NCI-H1694 treated with DMSO at 0.1 percent for 48 hours (cell line): ENCODE measurements around the gene B3GNT7.
"Not testable (repeated sequence)": the region's sequence is repeated elsewhere in the genome, so short reads cannot be mapped to it uniquely, and the experiment has no call there.

ENCODE experiments used
- DNase-seq: peaks from one replicate; lab custom pipeline; 2025; lab: John Stamatoyannopoulos, UW

Gene B3GNT7, protein sequence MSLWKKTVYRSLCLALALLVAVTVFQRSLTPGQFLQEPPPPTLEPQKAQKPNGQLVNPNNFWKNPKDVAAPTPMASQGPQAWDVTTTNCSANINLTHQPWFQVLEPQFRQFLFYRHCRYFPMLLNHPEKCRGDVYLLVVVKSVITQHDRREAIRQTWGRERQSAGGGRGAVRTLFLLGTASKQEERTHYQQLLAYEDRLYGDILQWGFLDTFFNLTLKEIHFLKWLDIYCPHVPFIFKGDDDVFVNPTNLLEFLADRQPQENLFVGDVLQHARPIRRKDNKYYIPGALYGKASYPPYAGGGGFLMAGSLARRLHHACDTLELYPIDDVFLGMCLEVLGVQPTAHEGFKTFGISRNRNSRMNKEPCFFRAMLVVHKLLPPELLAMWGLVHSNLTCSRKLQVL

DNA sequence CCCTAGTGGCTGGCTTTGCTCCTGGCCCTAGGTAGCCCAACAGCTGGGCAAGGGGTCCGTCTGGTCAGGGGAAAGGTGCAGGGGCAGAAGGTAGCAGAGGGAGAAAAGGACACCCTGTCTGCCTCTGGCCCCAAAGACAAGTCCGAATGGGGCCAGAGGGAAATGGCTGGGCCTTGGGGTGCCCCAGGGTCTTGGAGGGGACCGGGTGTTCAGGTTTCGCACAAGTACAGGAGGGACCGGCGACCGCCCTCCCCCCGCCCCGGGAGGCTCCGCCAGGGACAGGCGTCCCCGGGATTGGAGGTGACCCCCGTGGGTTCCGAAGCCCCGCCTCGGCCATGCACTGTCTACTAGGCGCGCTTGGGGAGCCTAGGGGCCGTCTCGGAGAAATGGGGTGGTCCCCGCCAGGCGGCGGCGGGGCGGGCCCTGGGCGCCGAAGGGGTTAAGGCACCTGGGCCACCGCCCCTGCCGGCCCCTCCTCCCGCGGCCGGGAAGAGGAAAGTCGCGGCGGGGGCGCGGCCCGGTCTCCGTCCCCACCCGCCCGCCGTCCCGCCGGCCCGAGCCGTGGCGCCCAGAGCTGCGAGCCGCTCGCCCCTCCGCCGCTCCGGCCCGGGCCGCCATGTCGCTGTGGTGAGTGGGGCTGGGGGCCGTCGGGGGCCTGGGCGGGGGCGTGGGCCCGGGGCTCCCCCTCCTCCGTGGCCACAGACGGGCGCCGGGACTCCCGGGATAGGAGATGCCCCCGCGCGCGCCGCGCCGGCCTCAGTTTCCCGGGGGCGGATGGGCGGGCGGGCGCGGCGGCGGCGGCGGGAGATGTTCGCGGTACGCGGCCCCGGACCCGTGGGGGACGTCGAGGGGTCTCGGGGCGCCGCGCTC lies at the start of gene B3GNT7:
Gene B3GNT7 (plus strand): TSS at position 523 of the 870 bp plus-strand sequence. CDS start 94 bp downstream, at position 617.
- no peak for DNase-seq

DNA sequence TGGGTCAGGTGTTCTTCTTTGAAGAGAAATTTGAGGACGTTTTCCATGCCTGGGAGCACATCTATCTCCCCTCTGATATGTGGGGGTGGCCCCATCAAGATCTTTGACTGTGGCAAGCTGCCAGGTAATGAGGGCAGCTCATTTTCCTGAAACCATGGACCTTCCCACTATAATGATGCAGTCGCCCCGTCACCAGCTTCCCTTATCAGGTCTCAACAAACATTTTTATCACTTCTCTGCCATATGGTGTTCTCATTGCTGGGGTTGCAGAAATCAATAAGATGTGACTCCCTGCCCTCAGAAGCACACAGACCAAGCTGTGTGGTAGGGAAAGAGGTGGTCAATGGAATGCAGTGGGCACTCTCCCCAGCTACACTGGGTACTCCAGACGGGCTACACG lies 48.4 kb upstream of the B3GNT7 start:
- no peak for DNase-seq

DNA sequence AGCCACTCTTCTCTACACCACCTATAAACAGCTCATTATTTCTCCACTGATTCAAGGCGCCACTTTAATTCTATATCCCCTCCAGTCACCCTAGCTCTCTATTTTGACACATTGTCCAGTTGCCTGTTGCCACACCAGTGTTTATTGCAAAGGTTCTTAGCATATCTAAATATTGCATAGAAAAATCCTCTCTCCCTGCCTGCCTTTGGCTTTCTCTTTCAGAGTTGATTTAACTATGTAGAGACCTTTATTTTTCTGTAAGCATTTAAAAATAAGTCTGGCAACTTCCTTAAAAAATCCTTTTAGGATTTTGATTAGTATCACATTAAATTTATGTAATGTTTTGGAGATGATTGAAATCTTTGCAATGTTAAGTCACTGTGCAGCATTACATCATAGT lies 47.9 kb upstream of the B3GNT7 start:
- DNase-seq = no peak

DNA sequence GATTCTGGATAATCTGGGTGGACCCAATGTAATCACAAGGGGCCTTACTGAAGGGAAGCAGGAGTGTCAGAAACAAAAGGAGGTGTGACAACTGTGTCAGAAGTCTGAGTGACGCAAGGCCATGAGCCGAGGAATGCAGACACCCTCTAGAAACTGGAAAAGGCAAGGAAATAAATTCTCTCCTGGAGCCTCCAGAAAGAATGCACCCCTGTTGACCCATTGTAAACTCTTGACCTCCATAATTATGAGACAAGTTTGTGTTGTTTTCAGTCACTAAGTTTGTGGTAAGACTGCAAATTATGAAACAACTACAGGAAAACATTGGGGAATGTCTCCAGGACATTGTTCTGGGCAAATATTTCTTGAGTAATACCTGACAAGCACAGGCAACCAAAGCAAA lies 47.3 kb upstream of the B3GNT7 start:
- DNase-seq = no peak

DNA sequence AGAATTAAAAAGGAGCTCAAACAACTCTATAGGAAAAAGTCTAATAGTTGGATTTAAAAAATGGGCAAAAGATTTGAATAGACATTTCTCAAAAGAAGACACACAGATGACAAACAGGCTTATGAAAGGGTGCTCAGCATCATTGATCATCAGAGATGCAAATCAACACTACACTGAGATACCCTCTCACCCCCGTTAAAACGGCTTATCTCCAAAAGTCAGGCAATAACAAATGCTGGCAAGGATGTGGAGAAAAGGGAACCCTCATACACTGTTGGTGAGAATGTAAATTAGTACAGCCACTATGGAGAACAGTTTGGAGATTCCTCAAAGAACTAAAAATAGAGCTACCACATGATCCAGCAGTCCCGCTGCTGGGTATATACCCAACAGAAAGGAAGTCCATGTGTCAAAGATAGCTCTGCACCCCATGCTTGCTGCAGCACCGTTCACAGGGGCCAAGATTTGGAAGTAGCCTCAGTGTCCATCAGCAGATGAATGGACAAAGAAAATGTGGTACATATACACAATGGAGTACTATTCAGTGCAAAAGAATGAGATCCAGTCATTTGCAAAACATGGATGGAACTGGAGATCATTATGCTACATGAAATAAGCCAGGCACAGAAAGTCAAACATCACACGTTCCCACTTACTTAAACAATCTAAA lies 46.7 kb upstream of the B3GNT7 start:
- no peak for DNase-seq

DNA sequence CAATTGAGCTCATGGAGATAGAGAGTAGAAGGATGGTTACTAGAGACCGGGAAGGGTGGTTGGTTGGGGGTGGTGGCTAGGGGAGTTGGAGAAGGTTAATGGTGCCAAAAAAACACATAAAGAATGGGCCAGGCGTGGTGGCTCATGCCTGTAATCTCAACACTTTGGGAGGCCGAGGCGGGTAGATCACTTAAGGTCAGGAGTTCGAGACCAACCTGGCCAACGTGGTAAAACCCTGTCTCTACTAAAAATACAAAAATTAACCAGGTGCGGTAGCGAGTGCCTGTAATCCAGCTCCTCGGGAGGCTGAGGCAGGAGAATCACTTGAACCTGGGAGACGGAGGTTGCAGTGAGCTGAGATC lies 46.2 kb upstream of the B3GNT7 start:
- DNase-seq = not testable (repeated sequence)

DNA sequence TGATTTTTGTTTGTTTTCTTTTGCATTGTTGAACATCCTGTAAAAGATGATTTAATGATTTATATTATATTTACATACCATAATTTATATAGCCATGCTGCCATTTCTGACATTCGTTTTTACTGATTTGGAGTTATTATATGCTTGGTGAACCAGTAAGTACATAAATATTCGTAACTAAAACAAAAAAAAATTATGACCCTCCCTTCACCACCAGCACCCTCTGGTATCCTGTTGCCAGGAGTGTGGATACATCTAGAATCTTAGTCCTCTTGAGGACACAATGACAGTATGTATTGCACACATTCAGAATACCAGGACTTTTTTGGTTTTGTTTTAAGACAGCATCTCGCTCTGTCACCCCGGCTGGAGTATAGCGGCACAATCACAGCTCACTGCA lies 43.9 kb upstream of the B3GNT7 start:
- no peak for DNase-seq

DNA sequence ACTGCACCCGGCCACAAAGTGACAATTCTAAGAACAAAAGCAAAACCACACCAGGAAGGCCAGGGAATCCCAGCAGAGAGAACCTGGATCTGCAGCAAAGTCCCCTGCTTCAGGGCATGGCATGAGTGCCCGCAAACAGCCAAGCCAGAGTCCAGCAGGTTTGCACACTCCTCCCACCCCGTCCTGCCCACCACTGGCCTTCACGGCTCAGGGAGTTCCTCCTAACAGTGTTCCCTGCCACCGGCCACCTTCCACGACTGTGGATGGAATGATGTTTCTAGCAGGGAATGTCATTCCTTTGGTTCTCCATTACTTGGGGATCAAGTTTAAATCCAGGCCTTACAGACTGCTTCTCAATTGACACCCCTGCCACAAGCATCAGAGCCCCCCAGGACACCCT lies 42.0 kb upstream of the B3GNT7 start:
- no peak for DNase-seq

DNA sequence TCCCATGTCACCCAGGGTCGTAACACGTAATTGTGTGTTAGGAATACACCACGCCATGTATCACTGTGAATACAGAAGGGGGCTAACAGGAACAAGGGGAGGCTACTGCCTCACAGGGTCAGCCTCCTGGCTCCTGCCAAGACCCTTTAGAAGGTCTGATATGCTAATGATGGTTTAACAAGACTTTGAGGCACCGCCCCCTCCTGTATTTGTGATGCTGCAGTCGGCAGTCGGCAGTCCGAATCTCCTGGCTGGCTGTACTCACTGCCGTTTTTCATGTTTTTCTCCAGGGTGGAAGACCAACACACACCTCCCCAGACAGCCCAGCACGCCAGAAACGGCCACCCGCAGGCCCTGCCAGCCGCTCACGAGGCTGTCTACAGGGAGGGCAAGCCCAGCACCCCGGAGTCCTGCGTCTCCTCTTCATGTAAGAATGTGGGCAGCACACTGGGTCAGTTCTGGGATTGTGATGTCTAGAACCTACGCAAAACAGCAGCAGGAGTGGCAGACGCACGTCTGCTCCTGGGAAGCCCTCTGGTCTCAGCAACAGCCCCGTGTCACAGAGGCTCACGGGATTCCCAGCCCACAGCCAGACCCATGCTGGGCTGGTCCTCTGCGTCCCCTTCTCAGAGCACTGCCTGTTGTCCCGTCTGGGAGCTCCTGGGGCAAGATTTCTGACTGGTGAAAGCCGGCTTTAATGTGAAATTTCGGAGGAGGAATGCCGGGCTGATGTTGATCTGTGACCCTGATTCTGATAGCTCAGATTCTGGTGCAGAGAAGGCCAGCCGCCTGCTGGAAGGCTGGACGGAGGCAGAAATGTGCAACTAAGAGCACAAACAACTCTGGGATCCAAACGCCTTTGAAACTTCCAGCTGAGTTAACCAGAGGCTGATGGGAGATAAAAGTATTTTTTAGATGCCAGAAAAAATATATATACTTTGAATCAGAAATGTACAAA lies 39.7 kb upstream of the B3GNT7 start:
- no peak for DNase-seq

DNA sequence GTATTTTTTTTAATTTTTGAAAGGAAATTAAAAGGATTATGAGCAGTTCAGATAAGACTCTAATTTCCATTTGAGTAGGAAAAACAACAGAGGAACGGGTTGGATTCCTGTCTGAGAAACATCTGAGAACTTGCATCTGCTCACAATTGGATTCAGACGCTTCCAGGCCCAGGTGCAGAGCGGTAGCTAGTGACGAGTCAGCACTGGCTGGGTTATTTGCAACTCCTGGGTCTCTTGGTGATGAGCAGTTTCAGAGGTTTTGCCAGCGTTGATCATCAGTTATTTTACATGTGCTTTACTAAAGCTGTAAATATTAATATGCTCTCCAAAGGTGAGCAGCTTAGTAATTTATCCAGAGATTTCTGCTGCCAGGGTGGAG lies 39.1 kb upstream of the B3GNT7 start:
- no peak for DNase-seq

DNA sequence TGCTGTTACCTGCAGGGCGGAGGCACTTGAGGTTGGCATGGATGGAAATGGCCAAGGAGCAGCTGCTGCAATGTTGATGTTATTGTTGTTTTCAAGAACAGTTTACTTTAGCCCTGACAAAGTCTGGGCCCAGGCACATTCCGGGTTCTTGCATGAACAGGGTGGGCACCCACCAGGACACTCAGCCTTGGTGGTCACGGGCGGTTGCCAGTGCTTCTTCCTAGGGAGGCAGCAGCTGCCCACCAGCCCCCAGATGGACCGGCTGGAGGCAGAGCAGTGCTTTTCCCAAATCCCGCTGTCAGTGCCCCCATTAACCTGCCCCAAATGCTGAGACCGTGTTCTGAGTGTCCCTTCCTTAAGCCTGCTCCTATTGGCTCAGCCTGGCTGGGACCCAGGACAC lies 38.5 kb upstream of the B3GNT7 start:
- no peak for DNase-seq

DNA sequence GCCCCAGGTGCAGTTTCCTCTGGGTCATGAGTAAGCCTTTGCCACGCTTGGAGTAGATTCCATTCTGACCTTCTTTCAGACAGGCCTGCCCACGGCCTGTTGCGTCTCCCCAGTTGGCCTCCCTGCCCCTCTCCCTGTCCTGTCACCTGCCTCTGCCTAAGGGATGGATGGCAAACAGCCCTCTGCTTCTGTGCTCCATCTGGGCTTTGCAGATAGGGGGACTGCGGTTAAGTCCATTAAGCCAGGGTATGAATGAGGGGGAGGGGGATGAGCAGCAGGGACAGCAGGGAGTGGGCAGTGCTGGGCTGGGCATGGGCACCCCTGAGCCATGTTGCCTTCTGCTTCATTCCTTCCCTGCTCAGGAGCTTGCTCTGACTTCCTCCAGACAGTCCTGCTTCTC lies 37.6 kb upstream of the B3GNT7 start:
- DNase-seq = no peak

DNA sequence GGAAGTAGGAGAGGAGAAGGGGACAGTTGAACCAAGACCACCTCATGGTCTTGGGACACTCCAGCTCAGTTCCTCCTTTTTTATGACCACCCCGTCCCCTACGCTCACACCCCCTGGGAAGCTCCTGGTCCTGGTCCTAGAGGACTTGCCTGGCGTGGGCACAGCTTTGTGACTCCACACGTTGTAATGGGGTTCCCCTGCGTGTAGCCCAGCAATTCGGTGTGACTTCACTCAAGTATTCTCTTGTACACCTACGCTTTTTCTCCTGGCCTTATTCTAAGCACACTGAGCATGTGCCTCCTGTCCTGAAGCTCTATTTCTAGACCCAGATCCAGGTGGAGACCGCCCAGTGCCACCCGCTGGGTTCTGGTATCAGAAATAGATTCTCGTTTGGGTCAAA lies 36.1 kb upstream of the B3GNT7 start:
- no peak for DNase-seq

DNA sequence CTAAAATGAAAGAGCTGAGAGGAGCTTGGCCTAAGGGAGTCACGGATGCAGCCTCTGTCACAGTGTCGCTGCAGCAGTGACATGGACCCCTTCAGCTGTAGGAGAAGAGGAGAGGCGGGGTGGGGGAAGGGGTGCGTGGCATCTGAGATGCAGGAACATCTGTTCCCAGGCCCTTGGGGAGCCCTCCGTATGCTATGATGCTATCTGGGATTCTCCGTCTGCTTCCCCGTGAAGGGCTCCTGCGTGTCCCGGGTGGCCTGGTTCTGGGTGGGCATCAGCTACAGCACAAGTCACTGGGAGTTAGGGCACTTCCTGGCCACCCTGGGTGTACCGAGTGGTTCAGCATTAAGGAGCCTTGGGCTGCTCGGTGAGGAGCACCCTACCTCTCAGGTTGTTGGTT lies 35.6 kb upstream of the B3GNT7 start:
- DNase-seq = peak; percentile 43

DNA sequence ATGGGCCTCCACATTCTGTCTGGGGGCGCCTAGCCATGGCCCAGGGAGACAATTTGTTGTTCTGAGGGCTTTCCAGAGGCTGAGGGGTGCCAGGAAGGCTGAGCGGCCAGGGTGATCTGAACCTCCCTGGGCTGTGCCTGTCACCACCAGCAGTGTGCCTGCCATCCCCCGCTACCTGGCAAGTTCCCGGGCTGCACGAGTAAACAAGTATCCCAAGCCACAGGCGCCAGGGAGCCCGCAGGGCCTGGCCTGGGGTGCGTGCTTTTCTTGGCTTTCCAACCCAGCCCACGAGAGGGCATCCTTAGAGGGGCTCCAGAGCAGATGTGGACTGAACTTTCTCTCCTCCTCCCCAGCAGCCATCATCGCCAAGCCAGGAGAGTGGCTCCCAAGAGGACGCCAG lies 35.1 kb upstream of the B3GNT7 start:
- peak; percentile 23 for DNase-seq

DNA sequence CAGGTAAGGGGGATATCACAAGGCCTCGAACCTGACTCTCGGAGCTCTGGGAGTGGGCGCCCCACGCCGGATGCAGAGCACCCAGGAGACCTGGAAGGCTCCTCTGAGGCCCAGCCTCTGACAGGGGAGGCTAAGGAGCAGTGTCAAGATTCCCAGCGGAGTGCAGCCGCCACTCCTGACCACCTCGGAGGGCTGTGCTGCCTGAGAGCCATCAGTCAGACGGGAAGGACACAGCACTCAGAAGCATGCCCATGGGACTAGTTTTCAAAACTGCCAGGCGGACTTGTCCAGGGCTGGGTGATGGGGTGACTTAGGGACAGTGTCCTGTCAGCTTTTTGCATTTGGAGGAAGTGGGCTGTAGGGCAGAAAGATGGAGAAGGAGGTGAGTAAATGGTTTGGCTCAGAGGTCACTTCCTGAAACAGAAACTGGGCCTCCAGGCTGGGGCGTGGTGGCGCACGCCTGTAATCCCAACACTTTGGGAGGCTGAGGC lies 34.6 kb upstream of the B3GNT7 start:
- DNase-seq = no peak

DNA sequence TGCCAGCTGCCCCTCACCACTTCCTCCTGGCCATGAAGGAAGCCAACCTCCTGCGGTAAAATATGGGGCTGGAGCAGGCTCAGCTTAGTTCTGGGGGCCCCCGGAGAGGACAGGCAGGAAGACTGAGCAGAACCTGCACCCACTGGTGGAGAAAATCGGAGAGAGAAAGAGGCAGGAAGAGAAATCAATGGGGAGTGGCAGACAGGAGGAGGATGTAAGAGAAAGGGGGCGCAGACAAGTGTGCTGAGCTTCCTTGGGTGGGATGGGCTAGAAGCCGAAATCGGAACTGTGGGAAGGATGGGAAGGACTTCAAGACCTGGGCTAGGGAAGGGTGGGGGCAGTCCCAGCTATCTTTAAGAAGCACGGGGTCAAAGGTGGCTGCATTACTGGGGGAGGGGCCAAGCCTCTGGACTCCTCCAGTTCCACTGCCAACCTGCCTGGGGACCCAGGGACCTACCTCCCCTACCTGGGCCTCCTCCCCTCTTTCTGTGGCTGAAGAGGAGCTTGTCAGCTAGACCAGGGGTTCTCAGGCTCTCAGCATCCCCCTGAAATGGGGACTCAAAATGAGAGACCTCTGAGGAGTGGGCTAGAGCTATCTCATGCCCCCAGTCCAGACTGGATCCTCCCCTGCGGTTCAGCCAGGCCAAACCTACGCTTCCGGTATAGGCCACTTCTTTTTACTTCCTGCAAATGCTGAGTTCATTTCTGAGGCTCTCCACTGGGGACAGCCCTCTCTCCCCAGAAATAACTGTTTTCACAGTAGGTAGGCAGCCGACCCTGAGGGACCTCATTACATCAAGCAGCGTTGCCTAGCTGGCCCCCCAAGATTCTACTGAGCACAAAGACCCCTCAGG lies 33.6 kb upstream of the B3GNT7 start:
- DNase-seq = no peak

DNA sequence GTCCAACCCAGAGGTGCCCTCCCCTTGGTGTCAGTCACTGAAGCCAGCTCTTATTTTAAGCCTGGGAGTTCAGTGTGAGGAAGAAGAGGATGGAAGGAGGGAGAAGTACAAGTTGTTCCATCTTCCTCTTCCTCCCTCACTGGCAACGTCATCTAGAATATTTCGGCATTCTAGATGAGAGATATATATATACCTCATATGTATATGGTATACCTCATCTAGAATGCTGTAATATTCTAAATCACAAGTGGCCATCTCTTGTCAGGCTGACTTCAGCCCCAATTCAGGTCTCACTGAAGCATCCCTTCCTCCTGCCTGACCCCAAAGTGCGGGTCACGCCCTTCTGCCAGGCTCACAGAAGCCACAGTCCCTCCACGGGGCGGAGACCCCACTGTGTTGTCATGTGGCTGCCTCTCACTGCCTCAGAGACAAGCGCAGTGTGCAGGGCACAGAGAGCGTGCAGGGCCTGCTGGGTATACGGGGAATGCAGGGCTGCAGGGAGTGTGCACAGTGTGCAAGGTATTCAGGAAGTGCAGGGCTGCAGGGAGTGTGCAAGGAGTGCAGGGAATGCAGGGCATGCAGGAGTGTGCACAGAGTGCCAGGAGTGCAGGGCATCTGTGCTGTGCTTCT lies 32.8 kb upstream of the B3GNT7 start:
- no peak for DNase-seq

DNA sequence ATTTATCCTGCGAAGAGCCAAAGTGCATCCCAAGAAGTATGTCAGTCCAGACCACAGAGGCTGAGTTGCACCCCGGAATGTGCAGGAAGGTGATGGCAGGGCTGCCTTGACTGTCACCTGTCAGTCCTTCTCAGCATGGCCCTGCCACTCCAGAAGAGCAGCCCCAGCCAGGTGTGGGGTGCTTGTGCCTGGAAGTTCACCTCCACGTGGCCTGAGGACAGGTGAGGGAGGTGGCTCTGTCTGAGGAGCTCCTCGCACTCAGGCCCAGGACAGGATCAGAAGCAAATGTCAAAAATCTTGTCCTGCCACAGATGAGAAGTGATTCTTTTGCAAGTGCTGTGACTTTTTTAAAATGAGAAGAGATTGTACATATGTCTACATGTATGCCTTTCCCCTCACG lies 31.4 kb upstream of the B3GNT7 start:
- DNase-seq = no peak
